NB4 (cell line): Measurements from ENCODE around the gene DECR2.
"Not testable (repeated sequence)": the region's sequence is repeated elsewhere in the genome, so short reads cannot be mapped to it uniquely, and the experiment has no call there.

Experiments
- CTCF ChIP-seq: IDR thresholded peaks from one replicate; pipeline ENCODE4 v1.5.1; 2012; ENCODE audit warnings: low read depth, low read length
- POLR2A ChIP-seq: IDR thresholded peaks from 2 replicates; pipeline ENCODE4 v1.6.1; 2011; ENCODE audit warnings: mild to moderate bottlenecking; ENCODE audit not compliant: insufficient read length; ENCODE audit errors: extremely low read depth

- TF ChIP-seq CTCF, POLR2A: not testable (repeated sequence)
Measured at GRCh38 chr16:422179-422578, 20.5 kb downstream of the DECR2 start.
